Panc1 (cell line): ENCODE data around the gene LGALS16.
"Not testable (repeated sequence)": the region's sequence is repeated elsewhere in the genome, so short reads cannot be mapped to it uniquely, and the experiment has no call there.

Experiments
- POLR2AphosphoS5 ChIP-seq: IDR thresholded peaks from 2 replicates; pipeline ENCODE4 v1.6.1; 2012; ENCODE audit warnings: mild to moderate bottlenecking, low read depth, low read length, moderate library complexity
- REST ChIP-seq, 2 experiments: IDR thresholded peaks; 2 replicates each; pipeline ENCODE4 v1.6.1; 2011 to 2012; ENCODE audit warnings: low read depth in 2 of 2, control low read depth in 1 of 2, low read length in 1 of 2, mild to moderate bottlenecking in 1 of 2, moderate library complexity in 1 of 2; ENCODE audit not compliant: insufficient read depth in 1 of 2
- SIN3A ChIP-seq: IDR thresholded peaks from 2 replicates; pipeline ENCODE4 v1.6.1; 2012; ENCODE audit warnings: low read depth, mild to moderate bottlenecking, low read length, moderate library complexity, borderline replicate concordance; ENCODE audit not compliant: insufficient read depth
- TCF7L2 ChIP-seq: IDR thresholded peaks from 2 replicates; pipeline ENCODE4 v1.6.1; 2011; ENCODE audit warnings: mild to moderate bottlenecking, low read depth, low read length, inconsistent platforms
- TF ChIP-seq, protein P1 (sequence below): fragments of 450-650 bp; IDR thresholded peaks from 2 replicates; pipeline ENCODE4 v1.5.1; 2017; ENCODE audit warnings: mild to moderate bottlenecking

- TF ChIP-seq POLR2AphosphoS5; TCF7L2; SIN3A; REST (IDR thresholded peaks at IDR 0.05; ENCODE audit: insufficient read depth in 1 of 2, low read depth in 2 of 2, low read length in 1 of 2): not testable (repeated sequence)
- TF ChIP-seq, protein P1, sequence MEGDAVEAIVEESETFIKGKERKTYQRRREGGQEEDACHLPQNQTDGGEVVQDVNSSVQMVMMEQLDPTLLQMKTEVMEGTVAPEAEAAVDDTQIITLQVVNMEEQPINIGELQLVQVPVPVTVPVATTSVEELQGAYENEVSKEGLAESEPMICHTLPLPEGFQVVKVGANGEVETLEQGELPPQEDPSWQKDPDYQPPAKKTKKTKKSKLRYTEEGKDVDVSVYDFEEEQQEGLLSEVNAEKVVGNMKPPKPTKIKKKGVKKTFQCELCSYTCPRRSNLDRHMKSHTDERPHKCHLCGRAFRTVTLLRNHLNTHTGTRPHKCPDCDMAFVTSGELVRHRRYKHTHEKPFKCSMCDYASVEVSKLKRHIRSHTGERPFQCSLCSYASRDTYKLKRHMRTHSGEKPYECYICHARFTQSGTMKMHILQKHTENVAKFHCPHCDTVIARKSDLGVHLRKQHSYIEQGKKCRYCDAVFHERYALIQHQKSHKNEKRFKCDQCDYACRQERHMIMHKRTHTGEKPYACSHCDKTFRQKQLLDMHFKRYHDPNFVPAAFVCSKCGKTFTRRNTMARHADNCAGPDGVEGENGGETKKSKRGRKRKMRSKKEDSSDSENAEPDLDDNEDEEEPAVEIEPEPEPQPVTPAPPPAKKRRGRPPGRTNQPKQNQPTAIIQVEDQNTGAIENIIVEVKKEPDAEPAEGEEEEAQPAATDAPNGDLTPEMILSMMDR = not testable (repeated sequence)
These were observed 14.1 kb downstream of the LGALS16 start for GRCh38 chr19:39669860-39670259.
